IMR-90 (cell line): ENCODE results near the gene SPART. TPM values are rescaled to one million over a fixed set of nuclear protein-coding genes. Genes with fewer than 3 reads are reported as not detected.

Source experiments
- ATAC-seq: fragments of 200-7000 bp; cut with Tn5 transposase; 2 replicates; pipeline ENCODE4 v1.9.1; 2020; ENCODE audit warnings: low read depth, mild to moderate bottlenecking, moderate library complexity
- BruUV-seq: library from RNA; stranded (reverse); fragments of 400-500 nt; replicated peaks from 2 replicates; lab custom pipeline; 2021; lab: Mats Ljungman, UMichigan
- CTCF ChIA-PET: fragments of 300-600 bp; formaldehyde crosslinking; extraction: SDS; loops from one replicate; lab custom pipeline; 2021; ENCODE audit warnings: antibody characterized with exemption; lab: Yijun Ruan, JAX
- POLR2A ChIA-PET: fragments of 300-600 bp; sonication (Branson Sonifier 250); formaldehyde crosslinking; loops from one replicate; lab custom pipeline; 2022; ENCODE audit warnings: antibody characterized with exemption; ENCODE audit not compliant: unreplicated experiment; lab: Charles Lee
- DNase-seq: peaks from one replicate; pipeline ENCODE4 v3.0.0; 2013
- H2AFZ ChIP-seq: replicated peaks from 2 replicates; pipeline ENCODE3; 2013; ENCODE audit warnings: low read length, mild to moderate bottlenecking; ENCODE audit not compliant: poor library complexity
- H2AK5ac ChIP-seq: 2 replicates; pipeline ENCODE4 v1.6.1; 2013; ENCODE audit warnings: low read depth, low read length, inconsistent platforms
- H2AK9ac ChIP-seq: replicated peaks from 2 replicates; pipeline ENCODE3; 2013; ENCODE audit warnings: mild to moderate bottlenecking, low read depth, low read length, moderate library complexity; ENCODE audit not compliant: poor library complexity
- H2BK120ac ChIP-seq: 2 replicates; pipeline ENCODE4 v1.6.1; 2013; ENCODE audit warnings: low read depth, low read length, inconsistent platforms
- H2BK15ac ChIP-seq: 3 replicates; pipeline ENCODE4 v1.6.1; 2013; ENCODE audit warnings: low read depth, low read length, inconsistent platforms
- H2BK20ac ChIP-seq: 2 replicates; pipeline ENCODE4 v1.6.1; 2013; ENCODE audit warnings: low read depth, mild to moderate bottlenecking, inconsistent platforms, low read length, moderate library complexity
- H2BK5ac ChIP-seq: 2 replicates; pipeline ENCODE4 v1.6.1; 2013; ENCODE audit warnings: mild to moderate bottlenecking, low read depth, low read length, inconsistent platforms; ENCODE audit not compliant: poor library complexity, severe bottlenecking
- H3K14ac ChIP-seq: replicated peaks from 2 replicates; pipeline ENCODE4 v1.6.1; 2013; ENCODE audit warnings: low read depth, low read length, inconsistent platforms
- H3K18ac ChIP-seq: 2 replicates; pipeline ENCODE4 v1.6.1; 2013; ENCODE audit warnings: low read depth, low read length, control low read depth
- H3K23ac ChIP-seq: 2 replicates; pipeline ENCODE4 v1.6.1; 2013; ENCODE audit warnings: low read depth, low read length, inconsistent platforms
- H3K27ac ChIP-seq: 2 replicates; pipeline ENCODE4 v1.5.1; 2013; ENCODE audit warnings: mild to moderate bottlenecking, control low read depth, low read length; ENCODE audit not compliant: insufficient read depth
- H3K27me3 ChIP-seq: 2 replicates; pipeline ENCODE4 v1.6.1; 2013; ENCODE audit warnings: low read length; ENCODE audit not compliant: control insufficient read depth, insufficient read depth
- H3K36me3 ChIP-seq: 2 replicates; pipeline ENCODE4 v1.6.1; 2013; ENCODE audit warnings: low read length, mixed read lengths; ENCODE audit not compliant: control insufficient read depth, insufficient read depth
- H3K4ac ChIP-seq: 2 replicates; pipeline ENCODE4 v1.6.1; 2013; ENCODE audit warnings: low read depth, low read length, inconsistent platforms
- H3K4me1 ChIP-seq: 2 replicates; pipeline ENCODE4 v1.6.1; 2013; ENCODE audit warnings: low read length, mixed read lengths; ENCODE audit not compliant: control insufficient read depth, insufficient read depth
- H3K4me2 ChIP-seq: 2 replicates; pipeline ENCODE4 v1.6.1; 2013; ENCODE audit warnings: low read depth, mild to moderate bottlenecking, control low read depth, low read length, moderate library complexity
- H3K4me3 ChIP-seq: 2 replicates; pipeline ENCODE4 v1.5.1; 2013; ENCODE audit warnings: low read depth, mild to moderate bottlenecking, control low read depth, low read length, moderate library complexity; ENCODE audit not compliant: insufficient read depth
- H3K56ac ChIP-seq: 2 replicates; pipeline ENCODE4 v1.6.1; 2013; ENCODE audit warnings: low read length, inconsistent platforms; ENCODE audit not compliant: insufficient read depth; ENCODE audit errors: extremely low read depth
- H3K79me1 ChIP-seq, 2 experiments: 2 replicates each; pipeline ENCODE4 v1.6.1; 2013; ENCODE audit warnings: low read length in 2 of 2, inconsistent platforms in 1 of 2, low read depth in 1 of 2
- H3K9ac ChIP-seq: 2 replicates; pipeline ENCODE4 v1.6.1; 2013; ENCODE audit warnings: low read depth, low read length, control low read depth
- H3K9me1 ChIP-seq: 2 replicates; pipeline ENCODE4 v1.6.1; 2013; ENCODE audit warnings: low read length, inconsistent platforms; ENCODE audit not compliant: insufficient read depth
- H3K9me3 ChIP-seq: 2 replicates; pipeline ENCODE4 v1.6.1; 2013; ENCODE audit warnings: low read length; ENCODE audit not compliant: control insufficient read depth, insufficient read depth
- H4K20me1 ChIP-seq: 2 replicates; pipeline ENCODE4 v1.6.1; 2013; ENCODE audit warnings: low read length, inconsistent platforms; ENCODE audit not compliant: insufficient read depth
- H4K5ac ChIP-seq: 2 replicates; pipeline ENCODE4 v1.6.1; 2013; ENCODE audit warnings: mild to moderate bottlenecking, low read depth, low read length, control low read depth
- H4K8ac ChIP-seq, 2 experiments: 2 replicates each; pipeline ENCODE4 v1.6.1; 2013; ENCODE audit warnings: low read depth in 2 of 2, low read length in 2 of 2, control low read depth in 1 of 2, inconsistent platforms in 1 of 2
- H4K91ac ChIP-seq: 2 replicates; pipeline ENCODE4 v1.6.1; 2013; ENCODE audit warnings: low read depth, low read length, inconsistent platforms; ENCODE audit not compliant: insufficient read depth
- BHLHE40 ChIP-seq: fragments of 150-350 bp; IDR thresholded peaks from 2 replicates; pipeline ENCODE4 v1.6.1; 2016; ENCODE audit warnings: mild to moderate bottlenecking, low read depth, low read length
- MAFK ChIP-seq: IDR thresholded peaks from 2 replicates; pipeline ENCODE4 v1.6.1; 2012; ENCODE audit warnings: low read depth, low read length, improper control_type of control experiment
- RAD21 ChIP-seq: IDR thresholded peaks from 2 replicates; pipeline ENCODE4 v1.6.1; 2012; ENCODE audit warnings: low read length, improper control_type of control experiment
- WGBS, 2 experiments: methylation state at CpG; one replicate each; pipeline versions ENCODE4 v1.1.5 to v1.1.7; 2013; ENCODE audit warnings: missing lambda C conversion rate in 2 of 2; ENCODE audit not compliant: insufficient read length in 1 of 2; ENCODE audit errors: extremely low coverage in 2 of 2; 5-methylcytosine and 5-hydroxymethylcytosine counted together
- dilution Hi-C: fragments of 300-500 bp; cut with HindIII; formaldehyde crosslinking; loops from one replicate; pipeline ENCODE4 v1.14.3; 2018; ENCODE audit warnings: low sequenced_read_pairs; ENCODE audit not compliant: unreplicated experiment
- in situ Hi-C: fragments of 300-500 bp; cut with MboI; formaldehyde crosslinking; loops from 3 replicates; pipeline ENCODE4 v1.14.3; 2019; ENCODE audit warnings: low sequenced_read_pairs, inconsistent platforms, mixed read lengths
- intact Hi-C: fragments of 100-400 bp; cut with micrococcal nuclease; formaldehyde crosslinking; loops from 2 replicates; pipeline ENCODE4 v1.10.0; 2022
- polyA plus RNA-seq, 3 experiments: library from polyadenylated mRNA; depleted of rRNA; stranded (reverse); fragments of >200 nt; gene quantifications; 2 replicates each; pipeline ENCODE4 v1.2.3, GENCODE V29; 2012; ENCODE audit warnings: low replicate concordance in 1 of 3
- total RNA-seq: library from RNA; depleted of rRNA; stranded (reverse); fragments of >200 nt; gene quantifications from 2 replicates; pipeline ENCODE4 v1.2.3, GENCODE V29; 2012

SPART gene
- total and polyA plus RNA-seq, 2 of the 4 experiments (the other 2 are of a cell fraction) = 43.8 to 110 TPM

- Histone ChIP-seq H4K91ac (no peak overlapping the region), H4K8ac (no peak overlapping the region), H2AK5ac (no peak overlapping the region), H2BK5ac (no peak overlapping the region), H3K9ac (no peak overlapping the region), H3K4ac (no peak overlapping the region), H3K9me3 (no peaks in the 10 kb centered on the region), H3K79me1 (no peaks in the 10 kb centered on the region), H3K36me3 (no peaks in the 10 kb centered on the region), H3K14ac (no peak overlapping the region), H3K27me3 (no peaks in the 10 kb centered on the region), H3K9me1 (peaks cover 3% of the 10 kb centered on the region; the same call in 1 of the 2 replicates), H3K56ac (no peak overlapping the region), H2BK120ac (no peak overlapping the region), H2BK15ac (no peak overlapping the region), H3K4me3 (no peak overlapping the region), H4K5ac (no peak overlapping the region), H4K20me1 (no peaks in the 10 kb centered on the region), H3K18ac (no peak overlapping the region), H2AFZ (no peak overlapping the region), H2BK20ac (no peak overlapping the region), H3K4me1 (peaks cover 8% of the 10 kb centered on the region), H3K27ac (no peak overlapping the region), H3K4me2 (no peak overlapping the region), H2AK9ac (no peak overlapping the region), H3K23ac (no peak overlapping the region)
- TF ChIP-seq MAFK (no peak), BHLHE40 (no peak), RAD21 (no peak)
- intact Hi-C loops (no loop called here), in situ Hi-C loops (no loop called here), dilution Hi-C loops (no loop called here)
- ChIA-PET CTCF (interaction anchor here (0.8 kb wide), 1 partner anchor 73 kb away, joined by 3 read pairs; no protein-coding TSS in a partner anchor), POLR2A (no interaction called here)
- no CpG with 5 or more reads among the region's 7 CpGs for WGBS, 2 experiments
- no TSS peak for BruUV-seq
- ATAC-seq (no peak), DNase-seq (no peak)
Observed at GRCh38 chr13:36356058-36356457, 9.9 kb upstream of the SPART start.
